GM19351 (cell line): ENCODE results near the gene ATP11A.
A peak's percentile ranks its signal among the peaks of the same experiment; 100 is the strongest.

Source experiments
- ATAC-seq: cut with Tn5 transposase; IDR thresholded peaks from one replicate; pipeline ENCODE4 v1.9.1; 2021; ENCODE audit warnings: mild to moderate bottlenecking, moderate library complexity; ENCODE audit not compliant: unreplicated experiment

Gene ATP11A

DNA sequence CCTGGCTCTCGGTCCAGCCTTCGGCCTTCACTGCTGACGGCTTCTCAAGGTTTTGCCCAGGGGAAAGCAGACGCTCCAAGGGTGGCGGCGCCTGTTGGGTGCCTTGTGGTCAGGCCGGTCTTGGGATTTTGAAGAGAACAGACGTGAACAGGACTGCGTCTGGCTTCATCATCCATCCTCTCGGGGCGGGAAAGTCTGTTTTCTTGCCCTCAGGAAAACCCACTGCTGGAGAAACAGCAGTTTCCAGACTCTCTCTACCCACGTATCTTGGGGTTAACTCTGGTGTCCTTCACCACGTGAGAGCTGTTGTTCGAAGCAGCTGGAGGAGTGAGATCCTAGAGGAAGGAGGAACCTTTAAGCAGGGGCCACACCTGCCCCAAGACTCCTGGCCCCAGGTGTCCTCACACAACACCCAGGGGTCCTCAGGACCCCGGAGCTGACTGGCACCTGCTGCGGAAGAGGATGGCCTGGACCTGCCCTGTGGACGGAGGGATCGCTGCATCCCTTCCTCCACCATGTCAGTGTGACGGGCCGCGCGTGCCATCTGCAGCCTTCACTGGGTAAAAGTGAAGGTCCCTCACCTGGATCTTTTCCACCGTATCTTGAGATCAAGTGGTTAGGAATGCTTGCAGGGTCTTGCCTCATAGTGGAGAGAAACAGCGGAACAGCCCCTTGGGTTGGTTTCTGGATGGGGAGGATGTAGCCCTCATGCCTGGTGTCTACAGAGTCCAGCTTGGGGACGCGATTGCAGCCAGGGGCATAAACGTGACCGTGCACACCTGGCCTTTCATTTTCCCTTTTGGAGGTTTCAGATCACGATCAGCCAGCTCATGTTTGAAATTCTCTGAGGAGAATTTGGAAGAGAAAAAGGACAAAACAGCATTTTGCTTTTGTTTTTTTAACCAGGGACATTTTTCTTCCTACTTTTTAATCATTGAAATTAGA, 209.7 kb downstream of the ATP11A start:
- ATAC-seq = no peak

DNA sequence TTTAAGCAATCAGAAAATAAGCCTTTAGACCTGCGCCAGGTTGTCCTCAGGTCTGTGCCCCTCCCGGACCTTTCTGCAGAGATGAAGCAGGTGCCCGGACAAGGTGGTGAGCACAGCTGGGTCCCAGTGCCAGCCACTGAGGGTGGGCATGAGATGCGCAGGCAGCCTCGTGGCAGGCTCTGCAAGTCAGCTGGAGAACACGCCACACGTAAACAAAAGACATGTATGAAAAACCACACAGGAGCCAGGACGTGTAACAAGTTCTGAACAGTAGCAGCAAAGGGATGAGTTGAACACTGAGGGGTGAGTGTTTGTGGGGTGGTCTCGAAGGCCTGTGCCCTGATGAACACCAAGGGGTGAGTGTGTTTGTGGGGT, 210.4 kb downstream of the ATP11A start:
- no peak for ATAC-seq

DNA sequence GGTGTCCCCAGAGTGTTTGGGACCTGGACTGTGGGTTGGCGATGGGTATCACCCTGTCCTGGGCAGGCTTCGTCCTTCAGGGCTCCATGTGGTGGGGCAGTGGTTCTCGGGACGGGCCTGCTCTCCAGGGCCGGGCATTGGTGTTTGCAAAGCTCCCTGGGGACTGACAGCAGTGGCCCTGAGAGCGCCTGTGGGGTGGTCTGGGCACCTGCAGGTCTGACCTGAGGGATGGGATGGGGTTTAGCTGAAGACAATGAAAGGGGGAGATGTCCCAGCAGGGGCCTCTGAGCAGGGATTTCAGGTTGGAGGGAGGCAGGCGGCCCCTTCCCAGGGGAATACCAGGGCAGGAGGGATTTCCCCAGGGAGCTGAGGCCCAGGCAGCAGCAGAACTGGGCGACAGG, 210.9 kb downstream of the ATP11A start:
- no peak for ATAC-seq

DNA sequence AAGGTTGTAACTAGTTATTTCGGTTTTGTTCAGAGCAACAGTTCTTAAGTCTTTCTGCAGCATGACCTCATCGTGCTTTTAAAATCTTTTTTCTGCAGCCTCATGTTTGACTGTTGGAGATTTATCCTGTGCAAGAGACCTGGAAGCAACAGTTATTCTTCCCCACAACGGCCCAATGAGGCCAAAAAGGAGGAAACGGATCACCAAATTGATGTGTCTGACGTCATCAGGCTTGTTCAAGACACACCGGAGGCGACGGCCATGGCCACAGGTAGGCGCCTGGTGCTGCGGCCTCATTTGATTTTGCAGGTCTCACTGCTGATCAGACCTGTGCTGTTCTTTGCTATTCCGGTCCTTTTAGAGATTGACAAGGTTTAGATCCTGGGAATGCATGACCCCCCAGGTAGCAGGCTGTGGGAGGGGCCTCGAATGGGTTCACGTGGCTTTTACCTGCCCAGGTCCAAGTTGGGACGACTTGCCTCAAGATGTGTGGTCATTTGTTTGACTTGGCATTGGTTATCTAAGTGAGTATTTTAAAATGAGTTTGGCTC, 212.3 kb downstream of the ATP11A start:
- no peak for ATAC-seq

DNA sequence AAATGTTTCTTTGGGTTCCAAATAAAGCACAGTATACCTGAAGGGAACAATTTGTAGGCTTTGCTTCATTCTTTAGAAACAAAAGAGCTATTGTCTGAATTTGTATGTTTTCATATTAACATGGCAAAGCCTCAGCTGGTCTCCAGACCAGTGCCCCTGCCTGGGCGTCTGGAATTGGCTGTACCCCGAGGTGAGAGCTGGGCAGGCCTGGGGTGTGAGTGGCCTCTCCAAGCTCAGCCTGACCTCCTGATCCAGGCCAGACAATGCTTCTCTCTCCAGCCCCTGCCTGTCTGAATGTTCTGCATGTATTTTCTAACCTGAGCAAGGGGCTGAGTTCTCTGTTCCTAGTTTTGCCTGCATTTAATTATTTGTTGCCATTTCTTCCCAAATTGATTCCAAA, 212.8 kb downstream of the ATP11A start:
- no peak for ATAC-seq

DNA sequence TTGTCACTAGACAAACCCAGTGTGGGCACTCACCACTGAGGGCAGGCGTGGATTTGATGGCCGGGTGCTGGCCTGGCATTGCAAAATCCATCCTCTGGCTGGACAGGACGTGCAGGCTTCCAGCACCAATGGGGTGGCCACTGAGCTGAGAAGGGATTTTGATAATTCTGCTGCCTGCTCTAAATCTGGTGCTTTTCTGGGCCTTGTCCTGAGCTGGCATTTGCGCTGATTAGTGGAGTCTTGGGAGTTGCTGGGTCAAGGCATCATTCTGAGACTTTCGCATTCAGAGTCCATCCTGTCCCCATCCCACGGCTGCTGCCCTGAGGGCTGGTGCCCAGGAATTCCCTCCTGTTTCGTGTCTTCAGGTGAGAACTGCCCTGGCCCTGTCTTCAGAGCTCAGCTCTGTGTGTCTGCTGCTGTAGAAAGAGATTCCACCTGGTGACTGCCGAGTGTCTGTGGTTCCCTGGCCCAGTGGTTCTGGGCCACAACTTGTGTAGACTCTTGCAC, 213.3 kb downstream of the ATP11A start:
- no peak for ATAC-seq

DNA sequence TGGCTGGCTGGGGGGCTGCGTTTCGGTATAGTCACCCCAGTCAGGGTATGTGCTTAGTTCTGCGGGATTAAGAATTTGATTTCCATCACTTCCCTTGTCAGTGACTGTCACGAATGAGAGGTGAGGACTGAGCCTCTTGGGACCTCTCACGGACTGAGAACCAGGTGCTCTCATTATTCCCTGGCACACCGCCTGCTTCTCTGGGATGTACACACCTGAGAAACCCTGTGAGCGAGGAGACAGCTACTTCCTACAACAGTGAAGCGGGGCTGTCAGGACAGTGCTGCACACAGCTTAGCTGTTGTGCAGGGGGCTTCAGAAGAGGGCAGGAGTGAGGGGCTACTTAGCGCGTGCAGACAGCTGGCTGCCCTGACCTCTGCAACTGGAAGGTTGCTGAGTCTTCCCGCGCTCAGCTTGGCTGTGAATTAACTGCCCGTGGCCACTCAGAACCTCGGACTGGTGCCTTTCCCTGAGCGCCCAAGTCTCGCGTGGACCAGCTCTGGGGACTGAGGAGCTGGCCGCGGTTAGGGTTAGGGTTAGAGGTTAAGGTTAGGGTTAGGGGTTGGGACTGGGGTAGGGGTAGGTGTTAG, 213.9 kb downstream of the ATP11A start:
- ATAC-seq = no peak

DNA sequence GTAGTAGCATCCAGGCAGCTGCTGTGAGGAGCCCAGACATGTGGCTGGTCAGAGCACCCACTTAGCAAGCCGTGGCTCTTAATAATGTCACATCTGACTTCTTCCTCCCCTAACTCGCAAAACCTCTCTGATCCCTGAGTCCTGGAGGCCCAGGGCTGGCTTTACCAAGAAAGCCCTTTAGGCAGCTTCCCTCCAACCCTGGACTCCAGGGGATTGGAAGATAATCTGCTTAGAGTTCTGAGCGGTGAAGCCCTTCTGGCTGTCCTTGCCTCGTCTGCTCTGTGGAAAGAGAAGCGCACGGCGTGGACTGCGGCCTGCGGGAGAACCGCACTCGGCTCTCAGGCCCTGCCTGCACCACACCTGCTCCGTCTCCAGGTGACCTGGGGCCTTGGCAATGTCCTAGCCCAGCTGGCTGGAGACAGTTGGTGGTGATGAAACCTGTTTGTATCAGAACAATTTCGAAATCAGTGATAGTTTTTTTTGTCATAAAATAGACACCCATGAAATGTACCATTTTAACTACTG, 214.7 kb downstream of the ATP11A start:
- ATAC-seq = no peak

DNA sequence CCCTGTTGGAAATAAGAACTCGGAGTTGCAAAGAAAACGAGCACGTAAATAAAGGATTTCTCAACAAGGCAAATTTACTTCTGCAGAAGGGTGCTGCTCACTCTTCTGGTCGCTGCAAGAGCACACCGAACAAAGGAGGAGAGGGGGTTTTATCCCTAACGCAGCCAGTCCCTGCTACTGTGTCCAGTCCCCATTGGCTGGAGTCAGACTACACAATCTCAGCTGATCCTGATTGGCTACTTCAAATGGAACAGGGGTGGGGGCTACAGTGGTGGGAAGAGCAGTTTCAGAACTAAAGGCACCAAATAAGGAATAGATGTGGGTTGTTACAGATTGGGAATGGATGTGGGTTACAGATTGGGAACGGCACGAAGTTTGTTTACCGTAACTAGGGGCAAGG, 215.2 kb downstream of the ATP11A start:
- no peak for ATAC-seq

DNA sequence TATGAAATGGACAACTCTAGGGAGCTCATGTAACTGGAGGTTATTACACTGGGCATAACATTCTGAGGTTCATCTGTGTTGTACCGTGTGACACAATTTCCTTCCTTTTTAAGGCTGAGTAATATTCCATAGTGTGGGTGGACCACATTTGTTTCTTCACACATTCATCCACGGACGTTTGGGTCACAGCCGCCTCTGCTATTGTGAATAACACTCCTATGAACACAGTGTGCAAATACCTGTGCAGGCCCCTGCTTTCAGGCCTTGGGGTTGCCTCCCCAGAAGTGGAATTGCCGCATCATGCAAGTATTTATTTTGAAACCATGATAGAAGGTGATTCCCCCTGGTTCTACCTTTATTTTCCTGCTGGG, 215.8 kb downstream of the ATP11A start:
- no peak for ATAC-seq

DNA sequence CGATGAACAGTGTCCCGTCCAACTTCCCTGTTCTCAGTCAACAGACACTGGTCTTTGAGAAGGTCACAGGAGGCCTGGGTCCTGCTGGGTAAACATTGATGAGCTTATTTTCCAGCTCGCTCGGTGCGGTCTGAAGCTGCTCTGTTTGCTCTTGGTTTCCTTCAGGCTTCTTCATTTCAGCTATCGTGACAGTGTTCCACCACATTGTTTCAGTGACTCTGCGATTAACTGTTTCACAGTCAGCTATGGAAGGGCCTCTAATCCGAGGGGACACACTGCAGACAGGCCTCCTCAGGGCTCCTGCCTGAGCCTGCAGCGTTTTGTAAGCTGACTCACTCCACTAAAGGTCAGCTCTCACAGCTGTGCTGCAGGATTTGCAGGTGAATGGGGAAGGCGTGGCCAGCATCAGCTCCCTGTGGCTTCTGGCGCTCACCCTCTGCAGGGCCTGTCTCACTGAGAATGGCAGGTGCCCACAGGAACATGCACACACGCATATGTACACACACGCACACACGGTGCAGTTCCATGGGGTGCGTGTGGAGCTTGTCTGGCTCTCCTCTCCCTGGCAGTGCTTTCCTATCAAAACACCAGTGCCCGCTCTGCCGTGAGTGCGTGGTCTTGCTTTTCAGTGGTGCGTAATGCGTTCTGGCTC, 216.3 kb downstream of the ATP11A start:
- no peak for ATAC-seq

DNA sequence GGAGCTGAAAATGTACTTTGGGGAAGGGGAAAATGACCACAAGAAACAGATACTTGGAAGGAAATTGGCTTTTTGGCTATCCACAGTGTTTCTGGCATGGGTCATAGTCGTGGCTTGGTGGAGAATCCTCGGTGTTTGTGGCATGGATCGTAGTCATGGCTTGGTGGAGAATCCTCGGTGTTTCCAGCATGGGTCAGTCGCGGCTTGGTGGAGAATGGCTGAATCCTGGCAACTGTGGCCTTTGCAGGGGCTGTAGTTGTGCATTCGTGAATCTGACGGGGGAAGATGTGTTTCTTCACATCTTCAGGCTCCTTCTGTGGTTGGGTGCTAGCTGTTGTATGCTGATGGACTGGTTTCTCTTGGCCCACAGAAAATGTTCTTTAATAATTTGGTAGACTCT, 217.4 kb downstream of the ATP11A start:
- no peak for ATAC-seq

DNA sequence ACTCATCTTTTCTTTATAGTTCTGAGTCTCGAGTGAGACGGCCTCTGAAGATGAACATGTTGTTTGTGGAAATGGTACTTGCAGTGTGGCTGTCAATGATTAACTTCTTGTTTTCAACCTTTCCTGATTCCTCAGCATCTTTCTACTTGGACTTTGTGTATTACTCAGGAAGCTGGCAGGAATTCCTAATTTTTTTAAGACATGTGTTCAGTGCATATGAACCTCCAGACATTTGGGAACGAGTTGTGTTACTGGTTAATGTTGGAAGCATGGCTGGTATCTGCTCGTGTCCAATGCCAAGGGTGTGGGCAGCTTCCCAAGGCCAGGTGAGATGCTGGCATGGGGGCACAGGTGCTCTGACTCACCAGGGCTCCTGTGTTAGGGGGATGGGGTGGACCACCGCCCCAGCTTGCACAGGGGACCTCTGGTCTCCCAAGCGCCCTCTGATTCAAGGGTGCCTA, 218.1 kb downstream of the ATP11A start:
- no peak for ATAC-seq

DNA sequence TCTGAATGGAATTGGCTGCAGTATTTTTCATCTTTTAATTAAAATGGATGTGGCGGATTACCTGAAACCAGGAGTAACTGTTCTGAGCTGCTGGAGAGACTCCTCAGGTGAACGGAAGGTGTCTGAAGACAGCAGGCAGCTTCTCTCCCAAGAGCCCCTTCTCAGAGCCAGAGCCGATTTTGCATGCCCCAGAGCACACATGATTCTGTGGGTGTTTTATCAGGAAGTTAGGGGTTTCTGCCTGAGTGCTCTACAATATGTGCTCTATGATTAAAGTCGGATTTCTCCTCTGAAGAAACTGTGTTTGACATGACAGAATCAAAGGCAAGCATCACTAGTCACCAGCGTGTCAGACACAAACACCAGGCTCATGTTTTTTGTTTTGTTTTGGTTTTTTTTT, 218.5 kb downstream of the ATP11A start:
- peak; percentile 54 for ATAC-seq

DNA sequence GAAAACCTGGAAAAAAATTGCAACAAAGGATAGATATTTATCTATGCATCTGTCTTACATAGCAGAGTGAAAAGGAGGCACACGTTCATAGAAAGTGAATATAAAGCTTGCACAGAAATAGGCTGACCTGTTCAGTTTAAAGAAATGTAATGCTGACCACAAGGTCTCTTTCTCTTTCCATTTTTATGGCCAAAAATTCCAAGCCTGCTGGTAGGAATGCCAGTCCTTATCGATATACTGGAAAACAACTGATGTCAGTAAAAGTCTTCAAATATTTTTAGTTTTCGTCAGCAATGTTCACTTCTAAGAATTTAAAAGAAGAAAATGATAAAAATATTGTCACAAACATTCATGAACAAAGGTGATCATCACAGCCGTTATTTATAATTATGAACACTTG, 220.2 kb downstream of the ATP11A start:
- ATAC-seq = no peak

DNA sequence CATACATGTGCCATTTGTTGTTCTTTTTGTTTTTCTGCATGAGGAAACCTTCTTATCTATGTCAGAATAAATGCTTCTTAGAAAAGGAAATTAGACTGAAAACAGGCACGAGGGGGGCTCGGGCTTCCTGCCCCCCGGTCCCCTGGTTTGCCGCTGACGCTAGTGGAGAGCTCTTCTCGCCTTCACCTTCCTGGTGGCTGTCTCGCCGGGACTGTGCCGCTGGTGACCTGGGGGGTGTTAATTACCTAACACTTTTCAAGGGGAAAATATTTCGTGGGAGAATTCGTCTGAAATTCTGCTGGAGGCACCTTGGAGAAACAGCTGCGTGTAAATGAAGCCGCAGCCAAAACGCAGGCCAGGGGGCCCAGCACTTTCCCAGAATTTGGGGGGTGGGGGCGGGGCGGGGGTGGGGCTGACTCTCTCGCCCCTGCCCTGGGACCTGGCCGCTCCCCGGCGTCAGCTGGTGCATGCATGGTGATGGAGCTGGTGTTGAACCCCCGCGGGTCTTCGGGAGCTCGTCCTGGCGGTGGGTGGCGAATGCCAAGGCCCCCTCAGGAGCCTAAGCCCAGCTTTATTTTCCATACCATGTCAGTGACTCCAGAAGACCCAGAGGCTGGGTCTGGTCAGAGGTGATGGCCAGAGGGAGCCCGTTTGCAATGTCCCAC, 220.9 kb downstream of the ATP11A start:
- no peak for ATAC-seq

DNA sequence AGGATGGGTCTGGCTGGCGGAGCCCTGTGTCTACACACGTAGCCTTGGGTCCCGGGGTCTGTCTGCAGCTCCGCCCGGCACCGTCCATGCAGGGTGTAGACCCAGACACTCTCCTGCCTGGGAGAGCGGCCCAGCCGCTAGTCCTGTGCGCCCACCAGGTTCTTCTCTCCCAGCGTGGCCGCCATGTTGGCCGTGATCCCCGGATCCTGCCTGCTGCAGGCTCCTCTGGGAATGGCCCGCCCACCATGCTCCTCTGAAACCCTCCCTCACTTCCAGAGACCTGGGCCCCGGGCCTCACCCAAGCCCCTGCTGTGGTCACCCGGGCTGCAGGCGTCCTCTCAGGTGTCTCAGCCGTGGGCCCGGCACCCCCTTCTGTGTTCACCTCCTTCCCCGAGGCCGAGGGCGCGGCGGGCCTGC, 221.5 kb downstream of the ATP11A start:
- ATAC-seq = no peak

DNA sequence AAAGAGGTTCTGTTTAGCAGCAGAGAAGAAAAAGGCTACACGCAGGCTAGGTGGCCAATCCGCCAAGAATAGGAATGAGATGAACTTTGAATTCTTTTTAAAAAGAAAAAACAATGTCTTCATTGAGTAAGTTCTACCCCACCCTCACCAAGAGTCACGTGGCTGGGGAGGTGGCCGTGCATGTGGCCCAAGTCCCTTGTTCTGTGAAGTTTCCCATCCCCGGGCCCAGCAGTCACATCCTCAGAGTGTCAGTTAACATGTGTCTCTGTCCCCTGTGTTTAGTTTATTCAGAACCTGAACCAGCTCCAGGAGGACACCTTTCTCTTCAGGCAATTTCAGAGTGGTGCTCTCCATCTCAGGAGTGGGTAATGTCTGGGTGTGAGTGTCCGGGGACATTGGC, 222.0 kb downstream of the ATP11A start:
- no peak for ATAC-seq

DNA sequence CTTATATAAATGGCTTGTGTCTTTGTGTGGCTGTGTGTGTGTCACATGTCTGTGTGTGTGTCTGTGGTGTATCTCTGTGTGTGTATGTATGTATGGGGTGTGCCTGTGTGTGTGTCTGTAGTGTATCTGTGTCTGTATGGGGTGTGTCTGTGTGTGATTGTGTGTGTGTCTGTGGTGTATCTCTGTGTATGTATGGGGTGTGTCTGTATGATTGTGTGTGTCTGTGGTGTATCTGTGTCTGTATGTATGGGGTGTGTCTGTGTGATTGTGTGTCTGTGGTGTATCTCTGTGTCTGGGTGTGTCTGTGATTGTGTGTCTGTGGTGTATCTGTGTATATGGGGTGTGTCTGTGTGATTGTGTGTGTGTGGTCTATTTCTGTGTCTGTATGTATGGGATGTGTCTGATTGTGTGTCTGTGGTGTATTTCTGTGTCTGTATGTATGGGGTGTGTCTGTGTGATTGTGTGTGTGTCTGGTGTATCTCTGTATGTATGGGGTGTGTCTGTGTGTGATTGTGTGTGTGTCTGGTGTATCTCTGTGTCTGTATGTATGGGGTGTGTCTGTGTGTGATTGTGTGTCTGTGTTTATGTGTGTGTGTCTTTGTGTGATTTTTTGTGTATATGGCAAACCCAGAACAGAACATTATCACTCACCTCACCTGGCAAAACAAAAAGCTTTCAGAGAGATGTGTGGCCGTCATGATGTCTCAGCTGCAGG, 223.0 kb downstream of the ATP11A start:
- no peak for ATAC-seq

DNA sequence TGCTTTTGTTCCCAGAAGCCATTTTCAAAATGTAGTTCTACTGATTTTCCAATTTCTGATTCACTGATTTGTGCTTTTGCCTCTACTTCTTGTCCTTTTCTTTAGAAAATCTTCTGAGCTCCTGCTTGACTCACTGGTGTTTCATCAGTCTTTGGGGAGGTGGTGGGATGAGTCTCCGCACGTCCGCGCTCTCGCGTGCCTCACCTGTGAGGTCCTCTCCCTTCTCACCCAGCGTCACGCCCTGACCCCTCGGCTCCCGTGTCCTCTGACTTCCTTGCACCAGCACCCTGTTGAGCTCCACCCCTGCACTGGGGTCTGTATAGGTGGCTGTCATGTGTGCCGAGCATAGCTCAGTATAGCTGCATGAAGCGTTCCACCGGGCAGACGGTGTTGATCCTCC, 226.5 kb downstream of the ATP11A start:
- no peak for ATAC-seq
